Stimulated activated CD4-positive, alpha-beta T cell treated with anti-CD3 and anti-CD28 coated beads, Interleukin-12 subunit alpha, Interleukin-12 subunit beta, amount 100 ng/mL, for 24 hours (primary cell): ENCODE data around the gene QRFPR.
"Not testable (repeated sequence)": the region's sequence is repeated elsewhere in the genome, so short reads cannot be mapped to it uniquely, and the experiment has no call there.

Experiments used
- DNase-seq, 2 experiments: peaks; one replicate each; pipeline ENCODE4 v3.0.0-alpha.2; 2020; ENCODE audit warnings: low read depth in 2 of 2

The QRFPR gene

GRCh38 chr4:121339824-121340223 lies 41.0 kb downstream of the QRFPR start:
- no peak for DNase-seq

GRCh38 chr4:121339307-121339706 lies 41.5 kb downstream of the QRFPR start:
- DNase-seq = no peak

GRCh38 chr4:121338518-121338917 lies 42.3 kb downstream of the QRFPR start:
- DNase-seq = no peak

GRCh38 chr4:121336706-121337105 lies 44.1 kb downstream of the QRFPR start:
- DNase-seq = no peak

- no peak for DNase-seq
These were observed 50.6 kb downstream of the QRFPR start for GRCh38 chr4:121330180-121330665.

- DNase-seq = no peak
These were observed 54.2 kb downstream of the QRFPR start for GRCh38 chr4:121326597-121326996.

GRCh38 chr4:121324331-121324730 lies 56.5 kb downstream of the QRFPR start:
- DNase-seq = no peak

GRCh38 chr4:121321466-121321865 lies 59.4 kb downstream of the QRFPR start:
- DNase-seq = no peak

- DNase-seq = no peak
These were observed 64.7 kb downstream of the QRFPR start for GRCh38 chr4:121316091-121316490.

GRCh38 chr4:121313430-121313829 lies 67.4 kb downstream of the QRFPR start:
- DNase-seq = not testable (repeated sequence)

- DNase-seq = no peak
These were observed 72.0 kb downstream of the QRFPR start for GRCh38 chr4:121308828-121309227.

GRCh38 chr4:121308328-121308663 lies 72.5 kb downstream of the QRFPR start:
- DNase-seq = no peak

- peak in 1 of 2 experiments; percentile 16 for DNase-seq
These were observed 73.1 kb downstream of the QRFPR start for GRCh38 chr4:121307445-121308327.

- DNase-seq = no peak
These were observed 73.9 kb downstream of the QRFPR start for GRCh38 chr4:121306931-121307330.

- no peak for DNase-seq
These were observed 75.9 kb downstream of the QRFPR start for GRCh38 chr4:121304893-121305292.

- DNase-seq = no peak
These were observed 81.5 kb downstream of the QRFPR start for GRCh38 chr4:121299367-121299766.

- DNase-seq = no peak
These were observed 97.5 kb downstream of the QRFPR start for GRCh38 chr4:121283319-121283718.

GRCh38 chr4:121280425-121280824 lies 100.4 kb downstream of the QRFPR start:
- no peak for DNase-seq

- no peak for DNase-seq
These were observed 101.9 kb downstream of the QRFPR start for GRCh38 chr4:121278811-121279368.
